ENCODE data around the gene ERBIN. TPM values are rescaled to one million over a fixed set of nuclear protein-coding genes. Genes with fewer than 3 reads are reported as not detected.
"Not testable (repeated sequence)": the region's sequence is repeated elsewhere in the genome, so short reads cannot be mapped to it uniquely, and the experiment has no call there.

ERBIN gene
- total RNA-seq, 1 experiment from 2014 or later = 47.2 TPM

DNA sequence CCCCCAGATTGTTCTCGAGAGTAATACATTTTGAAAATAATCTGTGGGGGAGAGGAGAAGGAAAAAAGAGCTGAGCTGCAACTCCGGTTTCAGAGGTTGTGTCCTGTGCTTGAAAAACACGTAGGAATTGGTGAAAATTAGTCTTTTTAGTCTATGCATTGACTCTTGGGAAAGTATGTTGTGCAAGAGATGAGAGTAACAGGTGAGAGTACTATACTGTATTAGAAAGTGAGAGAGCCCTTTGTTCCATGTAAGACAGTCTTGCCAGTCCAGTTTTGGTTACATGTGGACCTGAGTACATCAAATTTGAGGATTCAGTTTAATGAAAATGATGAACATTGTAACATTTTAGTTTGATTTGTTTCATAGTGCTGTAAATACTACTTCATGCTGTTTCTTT lies 27.8 kb downstream of the ERBIN start:
- Mint-ChIP-seq H3K27me3 (ENCODE audit: insufficient read depth, unreplicated experiment) (no peaks in the 10 kb centered on the region), H3K4me3 (ENCODE audit: unreplicated experiment) (no peak overlapping the region), H3K27ac (ENCODE audit: unreplicated experiment) (no peak overlapping the region), H3K36me3 (ENCODE audit: insufficient read depth, unreplicated experiment) (peaks cover 11% of the 10 kb centered on the region), H3K9me3 (ENCODE audit: unreplicated experiment) (no peaks in the 10 kb centered on the region), H3K4me1 (ENCODE audit: low read depth, unreplicated experiment) (no peaks in the 10 kb centered on the region)
- Histone ChIP-seq H3K27me3 (replicated peaks; ENCODE audit: control insufficient read depth, insufficient read depth, low read length) (no peaks in the 10 kb centered on the region), H3K9me3 (no peaks in the 10 kb centered on the region), H3K4me1 (no peaks in the 10 kb centered on the region; the same call in 1 of the 2 replicates), H3K4me3 (ENCODE audit: low read depth, low read length) (no peak overlapping the region), H3K36me3 (ENCODE audit: control insufficient read depth, insufficient read depth, low read length) (no peaks in the 10 kb centered on the region; the same call in 1 of the 2 replicates)
- no peak for DNase-seq
- TF ChIP-seq, protein P1, sequence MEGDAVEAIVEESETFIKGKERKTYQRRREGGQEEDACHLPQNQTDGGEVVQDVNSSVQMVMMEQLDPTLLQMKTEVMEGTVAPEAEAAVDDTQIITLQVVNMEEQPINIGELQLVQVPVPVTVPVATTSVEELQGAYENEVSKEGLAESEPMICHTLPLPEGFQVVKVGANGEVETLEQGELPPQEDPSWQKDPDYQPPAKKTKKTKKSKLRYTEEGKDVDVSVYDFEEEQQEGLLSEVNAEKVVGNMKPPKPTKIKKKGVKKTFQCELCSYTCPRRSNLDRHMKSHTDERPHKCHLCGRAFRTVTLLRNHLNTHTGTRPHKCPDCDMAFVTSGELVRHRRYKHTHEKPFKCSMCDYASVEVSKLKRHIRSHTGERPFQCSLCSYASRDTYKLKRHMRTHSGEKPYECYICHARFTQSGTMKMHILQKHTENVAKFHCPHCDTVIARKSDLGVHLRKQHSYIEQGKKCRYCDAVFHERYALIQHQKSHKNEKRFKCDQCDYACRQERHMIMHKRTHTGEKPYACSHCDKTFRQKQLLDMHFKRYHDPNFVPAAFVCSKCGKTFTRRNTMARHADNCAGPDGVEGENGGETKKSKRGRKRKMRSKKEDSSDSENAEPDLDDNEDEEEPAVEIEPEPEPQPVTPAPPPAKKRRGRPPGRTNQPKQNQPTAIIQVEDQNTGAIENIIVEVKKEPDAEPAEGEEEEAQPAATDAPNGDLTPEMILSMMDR (IDR thresholded peaks at IDR 0.05; ENCODE audit: insufficient read depth in 1 of 2, low read depth in 1 of 2, low read length in 1 of 2, severe bottlenecking in 1 of 2, unreplicated experiment in 1 of 2) = no peak
- CTCF ChIA-PET = no interaction called here
- no TSS peak for BruUV-seq (replicated peaks)
- intact Hi-C loops (cut with micrococcal nuclease; ENCODE audit: unreplicated experiment) = no loop called here
- POLR2A ChIA-PET = no interaction called here

GRCh38 chr5:65955746-65956145 lies 29.4 kb downstream of the ERBIN start:
- no peak overlapping the region for H3K4me3 ChIP-seq (ENCODE audit: low read depth, low read length)
- no peaks in the 10 kb centered on the region; the same call in 1 of the 2 replicates for H3K4me1 ChIP-seq
- ChIA-PET POLR2A (no interaction called here), CTCF (no interaction called here)
- DNase-seq = no peak
- Mint-ChIP-seq H3K36me3 (ENCODE audit: insufficient read depth, unreplicated experiment) (peaks cover 11% of the 10 kb centered on the region), H3K9me3 (ENCODE audit: unreplicated experiment) (no peaks in the 10 kb centered on the region), H3K4me1 (ENCODE audit: low read depth, unreplicated experiment) (peaks cover 6% of the 10 kb centered on the region), H3K27ac (ENCODE audit: unreplicated experiment) (no peak overlapping the region), H3K4me3 (ENCODE audit: unreplicated experiment) (no peak overlapping the region), H3K27me3 (ENCODE audit: insufficient read depth, unreplicated experiment) (no peaks in the 10 kb centered on the region)
- no peaks in the 10 kb centered on the region; the same call in 1 of the 2 replicates for H3K36me3 ChIP-seq (ENCODE audit: control insufficient read depth, insufficient read depth, low read length)
- no peaks in the 10 kb centered on the region for H3K27me3 ChIP-seq (replicated peaks; ENCODE audit: control insufficient read depth, insufficient read depth, low read length)
- TF ChIP-seq, protein P1 (IDR thresholded peaks at IDR 0.05; ENCODE audit: insufficient read depth in 1 of 2, low read depth in 1 of 2, low read length in 1 of 2, severe bottlenecking in 1 of 2, unreplicated experiment in 1 of 2) = no peak
- H3K9me3 ChIP-seq = no peaks in the 10 kb centered on the region
- intact Hi-C loops (cut with micrococcal nuclease; ENCODE audit: unreplicated experiment) = no loop called here
- BruUV-seq (replicated peaks) = no TSS peak

DNA sequence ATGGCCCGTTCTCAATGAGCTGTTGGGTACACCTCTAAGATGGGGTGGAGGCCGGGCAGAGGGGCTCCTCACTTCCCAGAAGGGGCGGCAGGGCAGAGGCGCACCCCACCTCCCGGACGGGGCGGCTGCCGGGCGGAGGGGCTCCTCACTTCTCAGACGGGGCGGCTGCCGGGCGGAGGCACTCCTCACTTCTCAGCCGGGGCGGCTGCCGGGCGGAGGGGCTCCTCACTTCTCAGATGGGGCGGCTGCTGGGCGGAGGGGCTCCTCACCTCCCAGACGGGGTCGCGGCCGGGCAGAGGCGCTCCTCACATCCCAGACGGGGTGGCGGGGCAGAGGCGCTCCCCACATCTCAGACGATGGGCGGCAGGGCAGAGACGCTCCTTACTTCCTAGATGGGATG lies 31.3 kb downstream of the ERBIN start:
- H3K9me3 ChIP-seq; H3K4me3 ChIP-seq (ENCODE audit: low read depth, low read length); H3K4me1 ChIP-seq; CTCF ChIA-PET; H3K9me3 Mint-ChIP-seq (ENCODE audit: unreplicated experiment); H3K27ac Mint-ChIP-seq (ENCODE audit: unreplicated experiment); BruUV-seq (replicated peaks); intact Hi-C loops (cut with micrococcal nuclease; ENCODE audit: unreplicated experiment); H3K27me3 Mint-ChIP-seq (ENCODE audit: insufficient read depth, unreplicated experiment); POLR2A ChIA-PET; H3K36me3 ChIP-seq (ENCODE audit: control insufficient read depth, insufficient read depth, low read length); H3K27me3 ChIP-seq (replicated peaks; ENCODE audit: control insufficient read depth, insufficient read depth, low read length); H3K4me3 Mint-ChIP-seq (ENCODE audit: unreplicated experiment); DNase-seq; H3K4me1 Mint-ChIP-seq (ENCODE audit: low read depth, unreplicated experiment): not testable (repeated sequence)
- H3K36me3 Mint-ChIP-seq (ENCODE audit: insufficient read depth, unreplicated experiment) = peaks cover 11% of the 10 kb centered on the region

GRCh38 chr5:65961633-65962032 lies 35.3 kb downstream of the ERBIN start:
- Histone ChIP-seq H3K36me3 (ENCODE audit: control insufficient read depth, insufficient read depth, low read length) (no peaks in the 10 kb centered on the region), H3K4me3 (ENCODE audit: low read depth, low read length) (no peak overlapping the region), H3K4me1 (no peaks in the 10 kb centered on the region), H3K27me3 (replicated peaks; ENCODE audit: control insufficient read depth, insufficient read depth, low read length) (no peaks in the 10 kb centered on the region), H3K9me3 (no peaks in the 10 kb centered on the region)
- intact Hi-C loops (cut with micrococcal nuclease; ENCODE audit: unreplicated experiment) = no loop called here
- no peaks in the 10 kb centered on the region for H3K27me3 Mint-ChIP-seq (ENCODE audit: insufficient read depth, unreplicated experiment)
- H3K36me3 Mint-ChIP-seq (ENCODE audit: insufficient read depth, unreplicated experiment) = peaks cover 15% of the 10 kb centered on the region
- no peak overlapping the region for H3K4me3 Mint-ChIP-seq (ENCODE audit: unreplicated experiment)
- H3K9me3 Mint-ChIP-seq (ENCODE audit: unreplicated experiment) = no peaks in the 10 kb centered on the region
- DNase-seq = no peak
- H3K4me1 Mint-ChIP-seq (ENCODE audit: low read depth, unreplicated experiment) = peaks cover 6% of the 10 kb centered on the region
- ChIA-PET CTCF (no interaction called here), POLR2A (no interaction called here)
- no TSS peak for BruUV-seq (replicated peaks)
- H3K27ac Mint-ChIP-seq (ENCODE audit: unreplicated experiment) = no peak overlapping the region
- TF ChIP-seq, protein P1 (IDR thresholded peaks at IDR 0.05; ENCODE audit: insufficient read depth in 1 of 2, low read depth in 1 of 2, low read length in 1 of 2, severe bottlenecking in 1 of 2, unreplicated experiment in 1 of 2) = no peak

All from Caco-2 (cell line).